HUES48 (cell line): ENCODE data around the gene ZFHX3.

Experiments used
- H3K27ac ChIP-seq: one replicate; pipeline ENCODE4 v1.7.0; 2013; ENCODE audit warnings: low read depth, low read length, inconsistent platforms
- H3K27me3 ChIP-seq: 2 replicates; pipeline ENCODE4 v1.6.1; 2013; ENCODE audit warnings: mild to moderate bottlenecking, low read length; ENCODE audit not compliant: control insufficient read depth, insufficient read depth
- H3K36me3 ChIP-seq: 2 replicates; pipeline ENCODE4 v1.6.1; 2013; ENCODE audit warnings: low read length; ENCODE audit not compliant: control insufficient read depth, insufficient read depth
- H3K4me1 ChIP-seq: 2 replicates; pipeline ENCODE4 v1.6.1; 2013; ENCODE audit warnings: mild to moderate bottlenecking, low read length; ENCODE audit not compliant: control insufficient read depth, insufficient read depth
- H3K4me3 ChIP-seq: 2 replicates; pipeline ENCODE4 v1.5.1; 2013; ENCODE audit warnings: mild to moderate bottlenecking, low read depth, low read length
- H3K9ac ChIP-seq: 2 replicates; pipeline ENCODE4 v1.6.1; 2013; ENCODE audit warnings: mild to moderate bottlenecking, low read depth, low read length, moderate library complexity
- H3K9me3 ChIP-seq: 2 replicates; pipeline ENCODE4 v1.6.1; 2013; ENCODE audit warnings: low read length; ENCODE audit not compliant: control insufficient read depth, insufficient read depth

Gene ZFHX3

GRCh38 chr16:72873044-72873443 lies 174.9 kb downstream of the ZFHX3 start:
- H3K9me3 ChIP-seq = no peaks in the 10 kb centered on the region; the same call in 1 of the 2 replicates
- no peak overlapping the region for H3K9ac ChIP-seq
- H3K4me1 ChIP-seq = no peaks in the 10 kb centered on the region
- H3K27ac ChIP-seq = no peak overlapping the region
- H3K4me3 ChIP-seq = no peak overlapping the region
- H3K36me3 ChIP-seq = no peaks in the 10 kb centered on the region
- no peaks in the 10 kb centered on the region for H3K27me3 ChIP-seq

- H3K9ac ChIP-seq = no peak overlapping the region
- H3K36me3 ChIP-seq = no peaks in the 10 kb centered on the region
Observed at GRCh38 chr16:72865835-72866234, 182.1 kb downstream of the ZFHX3 start.

DNA sequence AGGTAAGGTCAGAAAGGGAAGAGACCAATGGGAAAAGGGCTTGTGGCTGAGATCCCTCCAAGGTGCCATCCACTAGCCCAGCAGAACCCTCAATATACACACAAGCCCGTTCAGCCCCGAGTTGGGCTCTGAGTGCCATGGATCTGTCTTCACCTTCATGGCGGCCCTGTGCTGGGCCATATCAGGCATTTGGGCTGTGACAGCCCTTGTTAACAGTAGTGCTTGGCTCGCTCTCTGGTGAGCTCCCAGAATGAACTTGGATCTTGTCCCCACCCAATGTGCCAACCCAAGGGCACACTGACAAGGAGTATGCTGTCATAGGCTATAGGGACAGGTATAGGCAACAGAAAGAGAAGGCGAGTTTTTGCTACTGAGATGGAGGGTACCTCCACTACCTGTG lies 182.7 kb downstream of the ZFHX3 start:
- H3K9me3 ChIP-seq = no peaks in the 10 kb centered on the region
- H3K4me3 ChIP-seq = no peak overlapping the region
- H3K27me3 ChIP-seq = no peaks in the 10 kb centered on the region
- H3K27ac ChIP-seq = no peak overlapping the region
- H3K36me3 ChIP-seq = no peaks in the 10 kb centered on the region
- no peak overlapping the region for H3K9ac ChIP-seq
- H3K4me1 ChIP-seq = no peaks in the 10 kb centered on the region

More at GRCh38 chr16:72865835-72866234, 182.1 kb downstream of the ZFHX3 start:
- H3K27me3 ChIP-seq = no peaks in the 10 kb centered on the region
- no peak overlapping the region for H3K4me3 ChIP-seq
- H3K27ac ChIP-seq = no peak overlapping the region
- no peaks in the 10 kb centered on the region for H3K9me3 ChIP-seq
- no peaks in the 10 kb centered on the region for H3K4me1 ChIP-seq

- no peaks in the 10 kb centered on the region for H3K36me3 ChIP-seq
- H3K4me3 ChIP-seq = no peak overlapping the region
- no peak overlapping the region for H3K9ac ChIP-seq
- no peaks in the 10 kb centered on the region for H3K9me3 ChIP-seq
- H3K27me3 ChIP-seq = no peaks in the 10 kb centered on the region
- no peaks in the 10 kb centered on the region for H3K4me1 ChIP-seq
- H3K27ac ChIP-seq = no peak overlapping the region
Observed at GRCh38 chr16:72864130-72864833, 183.6 kb downstream of the ZFHX3 start.

- Histone ChIP-seq H3K27ac (no peak overlapping the region), H3K36me3 (no peaks in the 10 kb centered on the region), H3K27me3 (no peaks in the 10 kb centered on the region), H3K4me1 (no peaks in the 10 kb centered on the region), H3K9me3 (no peaks in the 10 kb centered on the region), H3K9ac (no peak overlapping the region), H3K4me3 (no peak overlapping the region)
Observed at GRCh38 chr16:72862090-72862489, 185.8 kb downstream of the ZFHX3 start.

GRCh38 chr16:72860726-72861562 lies 187.0 kb downstream of the ZFHX3 start:
- no peaks in the 10 kb centered on the region for H3K4me1 ChIP-seq
- no peak overlapping the region for H3K4me3 ChIP-seq
- H3K9me3 ChIP-seq = no peaks in the 10 kb centered on the region
- H3K9ac ChIP-seq = no peak overlapping the region
- H3K27me3 ChIP-seq = no peaks in the 10 kb centered on the region
- H3K27ac ChIP-seq = no peak overlapping the region
- H3K36me3 ChIP-seq = no peaks in the 10 kb centered on the region

- Histone ChIP-seq H3K4me1 (no peaks in the 10 kb centered on the region), H3K36me3 (no peaks in the 10 kb centered on the region), H3K27me3 (no peaks in the 10 kb centered on the region), H3K9me3 (no peaks in the 10 kb centered on the region), H3K4me3 (no peak overlapping the region), H3K9ac (no peak overlapping the region), H3K27ac (no peak overlapping the region)
Observed at GRCh38 chr16:72859581-72859980, 188.3 kb downstream of the ZFHX3 start.

GRCh38 chr16:72858665-72859493 lies 189.0 kb downstream of the ZFHX3 start:
- Histone ChIP-seq H3K4me1 (peaks cover 3% of the 10 kb centered on the region), H3K27ac (no peak overlapping the region), H3K4me3 (no peak overlapping the region)

DNA sequence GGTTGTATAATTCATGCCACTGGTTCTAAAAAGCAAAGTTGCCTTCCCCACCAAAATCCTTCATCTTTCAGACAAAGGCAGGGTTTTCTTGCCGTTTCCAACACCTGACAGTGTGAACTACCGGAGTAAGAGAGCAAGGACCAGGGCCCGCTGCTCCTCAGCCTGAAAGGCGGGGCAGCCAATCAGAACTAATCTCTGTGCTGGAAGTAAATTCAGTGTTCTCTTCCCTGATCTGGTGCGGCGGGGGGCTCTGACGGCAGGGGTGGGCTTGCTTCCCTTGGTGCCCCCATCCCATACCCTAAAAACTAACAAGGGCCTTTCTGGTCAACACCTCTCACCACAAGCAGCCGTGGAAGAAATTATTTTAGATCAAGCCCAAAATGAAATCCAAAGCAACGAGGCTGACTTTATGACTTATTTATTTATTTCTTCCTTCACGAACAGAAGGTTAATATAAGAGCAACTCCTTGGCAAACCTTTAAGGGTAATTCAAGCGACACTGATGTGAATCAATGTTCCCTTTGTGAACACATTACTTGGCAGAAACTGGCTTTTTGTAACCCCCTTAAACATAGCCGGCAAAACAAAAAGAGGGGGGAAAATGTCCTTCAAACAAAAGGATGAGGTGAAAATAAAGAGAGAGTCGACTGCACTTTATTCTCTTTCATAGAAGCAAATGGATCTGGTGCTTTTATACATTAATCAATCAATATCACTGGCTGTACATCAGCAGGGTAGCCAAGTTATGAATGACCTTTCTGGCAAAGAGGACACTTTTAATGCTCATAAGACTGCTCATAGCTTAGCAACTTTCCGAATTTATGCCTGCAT lies 189.9 kb downstream of the ZFHX3 start:
- Histone ChIP-seq H3K4me3 (no peak overlapping the region), H3K36me3 (no peaks in the 10 kb centered on the region), H3K27ac (no peak overlapping the region)

More at GRCh38 chr16:72858665-72859493, 189.0 kb downstream of the ZFHX3 start:
- Histone ChIP-seq H3K9ac (no peak overlapping the region), H3K27me3 (no peaks in the 10 kb centered on the region), H3K9me3 (no peaks in the 10 kb centered on the region), H3K36me3 (no peaks in the 10 kb centered on the region)

GRCh38 chr16:72856797-72857196 lies 191.1 kb downstream of the ZFHX3 start:
- Histone ChIP-seq H3K36me3 (no peaks in the 10 kb centered on the region), H3K4me1 (peaks cover 11% of the 10 kb centered on the region), H3K27me3 (no peaks in the 10 kb centered on the region), H3K27ac (no peak overlapping the region), H3K4me3 (no peak overlapping the region), H3K9ac (no peak overlapping the region), H3K9me3 (no peaks in the 10 kb centered on the region)

More for the DNA sequence above, 189.9 kb downstream of the ZFHX3 start:
- Histone ChIP-seq H3K27me3 (no peaks in the 10 kb centered on the region), H3K9me3 (no peaks in the 10 kb centered on the region), H3K9ac (no peak overlapping the region), H3K4me1 (peaks cover 11% of the 10 kb centered on the region)
